ENCODE data around the gene TIGD7. TPM values are rescaled to one million over a fixed set of nuclear protein-coding genes. Genes with fewer than 3 reads are reported as not detected.

Gene TIGD7
- total RNA-seq, 2 experiments from 2014 or later, result 1.5 to 1.7 TPM

DNA sequence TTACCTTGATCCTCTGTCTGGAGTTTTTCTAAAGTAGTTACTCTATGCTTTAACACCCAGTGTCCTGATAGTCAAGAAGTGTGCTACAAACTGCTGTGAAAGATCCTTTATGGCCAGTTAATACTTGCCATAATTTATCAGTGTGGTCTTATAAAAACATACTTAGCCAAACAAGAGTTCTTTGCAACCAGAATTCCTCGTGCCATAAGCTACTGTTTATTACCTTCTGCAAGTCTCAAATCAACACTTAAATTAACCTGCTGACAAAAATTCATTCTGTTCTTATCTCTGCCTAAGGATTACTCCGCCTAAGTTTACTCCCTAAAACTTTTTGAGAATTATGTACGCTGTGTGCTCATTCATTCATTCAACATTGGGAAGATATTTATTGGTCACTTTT is 22.9 kb upstream of the TIGD7 start:
- Histone ChIP-seq H3K27me3 (ENCODE audit: control insufficient read depth in 1 of 2, insufficient read depth in 2 of 2, low read length in 2 of 2) (no peaks in the 10 kb centered on the region), H3K4me3 (ENCODE audit: low read length) (no peak overlapping the region), H3K36me3 (ENCODE audit: insufficient read depth, low read length) (no peaks in the 10 kb centered on the region), H3K4me1 (ENCODE audit: insufficient read depth, low read length) (no peaks in the 10 kb centered on the region), H3K9me3 (ENCODE audit: control insufficient read depth in 1 of 2, insufficient read depth in 1 of 2, low read length in 2 of 2) (peaks cover 8 to 24% of the 10 kb centered on the region in 2 experiments), H3K27ac (ENCODE audit: low read depth in 1 of 2, low read length in 2 of 2) (no peak overlapping the region)
- Mint-ChIP-seq H3K4me1 (ENCODE audit: low read depth) (no peaks in the 10 kb centered on the region), H3K27ac (no peak overlapping the region), H3K27me3 (no peaks in the 10 kb centered on the region), H3K9me3 (peaks cover 8% of the 10 kb centered on the region), H3K36me3 (ENCODE audit: low read depth) (peaks cover 38% of the 10 kb centered on the region), H3K4me3 (no peak overlapping the region)
- intact Hi-C loops (cut with DNase I, micrococcal nuclease), result no loop called here
- POLR2A ChIA-PET, result interaction anchor here (1.0 kb wide), 1 partner anchor 45 kb away, joined by 3 read pairs; the partner anchor contains the start of gene ZNF263
- TF ChIP-seq, protein P1, sequence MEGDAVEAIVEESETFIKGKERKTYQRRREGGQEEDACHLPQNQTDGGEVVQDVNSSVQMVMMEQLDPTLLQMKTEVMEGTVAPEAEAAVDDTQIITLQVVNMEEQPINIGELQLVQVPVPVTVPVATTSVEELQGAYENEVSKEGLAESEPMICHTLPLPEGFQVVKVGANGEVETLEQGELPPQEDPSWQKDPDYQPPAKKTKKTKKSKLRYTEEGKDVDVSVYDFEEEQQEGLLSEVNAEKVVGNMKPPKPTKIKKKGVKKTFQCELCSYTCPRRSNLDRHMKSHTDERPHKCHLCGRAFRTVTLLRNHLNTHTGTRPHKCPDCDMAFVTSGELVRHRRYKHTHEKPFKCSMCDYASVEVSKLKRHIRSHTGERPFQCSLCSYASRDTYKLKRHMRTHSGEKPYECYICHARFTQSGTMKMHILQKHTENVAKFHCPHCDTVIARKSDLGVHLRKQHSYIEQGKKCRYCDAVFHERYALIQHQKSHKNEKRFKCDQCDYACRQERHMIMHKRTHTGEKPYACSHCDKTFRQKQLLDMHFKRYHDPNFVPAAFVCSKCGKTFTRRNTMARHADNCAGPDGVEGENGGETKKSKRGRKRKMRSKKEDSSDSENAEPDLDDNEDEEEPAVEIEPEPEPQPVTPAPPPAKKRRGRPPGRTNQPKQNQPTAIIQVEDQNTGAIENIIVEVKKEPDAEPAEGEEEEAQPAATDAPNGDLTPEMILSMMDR (IDR thresholded peaks at IDR 0.05), result no peak
- DNase-seq (no peak), ATAC-seq (ENCODE audit: poor library complexity) (no peak)
- CTCF ChIA-PET, result no interaction called here

DNA sequence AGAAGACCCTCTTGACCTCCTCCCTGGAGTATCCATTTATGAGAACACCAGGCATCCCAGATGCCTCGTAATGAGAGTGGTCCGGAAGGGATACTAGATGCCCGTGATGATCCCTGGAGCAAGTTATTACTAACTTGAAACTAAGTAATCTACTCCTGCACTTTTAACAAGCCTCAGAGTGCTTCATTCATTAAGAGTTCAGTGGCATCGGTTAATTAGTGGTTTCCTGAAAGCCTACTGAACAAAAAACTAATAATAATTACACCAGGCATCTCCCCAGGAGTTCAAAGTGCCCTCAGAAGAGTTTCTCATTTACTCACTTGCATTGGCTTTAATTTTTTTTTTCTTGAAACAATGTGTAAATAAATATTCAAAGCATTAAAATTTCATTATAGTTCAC is 22.3 kb upstream of the TIGD7 start:
- Histone ChIP-seq H3K4me1 (ENCODE audit: insufficient read depth, low read length) (no peaks in the 10 kb centered on the region), H3K4me3 (ENCODE audit: low read length) (no peak overlapping the region), H3K27me3 (ENCODE audit: control insufficient read depth in 1 of 2, insufficient read depth in 2 of 2, low read length in 2 of 2) (no peaks in the 10 kb centered on the region), H3K36me3 (ENCODE audit: insufficient read depth, low read length) (no peaks in the 10 kb centered on the region), H3K9me3 (ENCODE audit: control insufficient read depth in 1 of 2, insufficient read depth in 1 of 2, low read length in 2 of 2) (peaks cover 10 to 24% of the 10 kb centered on the region in 2 experiments), H3K27ac (ENCODE audit: low read depth in 1 of 2, low read length in 2 of 2) (no peak overlapping the region)
- Mint-ChIP-seq H3K9me3 (peaks cover 10% of the 10 kb centered on the region), H3K4me3 (no peak overlapping the region), H3K36me3 (ENCODE audit: low read depth) (peaks cover 39% of the 10 kb centered on the region), H3K4me1 (ENCODE audit: low read depth) (no peaks in the 10 kb centered on the region), H3K27ac (no peak overlapping the region), H3K27me3 (no peaks in the 10 kb centered on the region)
- intact Hi-C loops (cut with DNase I, micrococcal nuclease), result no loop called here
- DNase-seq (no peak), ATAC-seq (ENCODE audit: poor library complexity) (no peak)
- ChIA-PET POLR2A (interaction anchor here (1.0 kb wide), 1 partner anchor 45 kb away, joined by 3 read pairs; the partner anchor contains the start of gene ZNF263), CTCF (no interaction called here)
- TF ChIP-seq, protein P1 (IDR thresholded peaks at IDR 0.05), result no peak

DNA sequence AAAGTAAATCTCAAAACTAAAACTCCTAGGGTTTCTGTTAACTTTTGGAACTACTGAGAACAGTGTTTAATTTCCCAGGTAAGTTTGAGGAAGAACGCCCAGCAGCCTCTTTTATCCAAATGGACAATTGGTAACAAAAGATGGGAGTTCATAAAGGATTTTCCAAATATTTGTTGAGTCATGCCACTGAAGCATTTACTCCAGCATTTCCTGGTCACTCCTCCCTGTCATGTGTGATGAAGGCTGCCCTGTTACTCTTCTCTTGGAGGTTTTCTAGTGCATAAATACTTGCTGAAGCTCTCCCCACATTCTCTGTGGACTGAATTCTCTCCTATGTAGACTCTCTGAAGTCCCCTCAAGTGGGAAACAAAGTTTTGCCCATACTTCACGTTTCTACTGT is 16.6 kb upstream of the TIGD7 start:
- no peaks in the 10 kb centered on the region for H3K27me3 ChIP-seq (ENCODE audit: control insufficient read depth in 1 of 2, insufficient read depth in 2 of 2, low read length in 2 of 2)
- TF ChIP-seq, protein P1 (IDR thresholded peaks at IDR 0.05), result no peak
- H3K4me1 ChIP-seq (ENCODE audit: insufficient read depth, low read length), result no peaks in the 10 kb centered on the region
- no peak overlapping the region for H3K27ac ChIP-seq (ENCODE audit: low read depth in 1 of 2, low read length in 2 of 2)
- H3K9me3 ChIP-seq (ENCODE audit: control insufficient read depth in 1 of 2, insufficient read depth in 1 of 2, low read length in 2 of 2), result peaks cover 43 to 63% of the 10 kb centered on the region in 2 experiments
- ATAC-seq (ENCODE audit: poor library complexity) (no peak), DNase-seq (no peak)
- peaks cover 68% of the 10 kb centered on the region for H3K36me3 Mint-ChIP-seq (ENCODE audit: low read depth)
- H3K27me3 Mint-ChIP-seq, result no peaks in the 10 kb centered on the region
- no peak overlapping the region for H3K4me3 Mint-ChIP-seq
- H3K36me3 ChIP-seq (ENCODE audit: insufficient read depth, low read length), result peaks cover 11% of the 10 kb centered on the region
- H3K27ac Mint-ChIP-seq, result no peak overlapping the region
- no peaks in the 10 kb centered on the region for H3K4me1 Mint-ChIP-seq (ENCODE audit: low read depth)
- ChIA-PET CTCF (no interaction called here), POLR2A (no interaction called here)
- peaks cover 18% of the 10 kb centered on the region for H3K9me3 Mint-ChIP-seq
- no peak overlapping the region for H3K4me3 ChIP-seq (ENCODE audit: low read length)
- intact Hi-C loops (cut with DNase I, micrococcal nuclease), result no loop called here
